Upper lobe of left lung (tissue), 4 donors: ENCODE data around the gene SLC11A2.

Source experiments
- CTCF ChIP-seq, 6 experiments: fragments of 450-650 bp in 4 of 6; fragments of 200-600 bp in 2 of 6; sonication (generic) in 2 of 6; IDR thresholded peaks; one replicate each; pipeline ENCODE4 v1.5.1; 2016 to 2019; ENCODE audit warnings: antibody characterized with exemption in 6 of 6
- EP300 ChIP-seq, 4 donors: sonication (generic); formaldehyde crosslinking; IDR thresholded peaks; one replicate each; pipeline ENCODE4 v1.5.1; 2017; ENCODE audit warnings: antibody characterized with exemption in 4 of 4, control low read depth in 2 of 4

- TF ChIP-seq CTCF (IDR thresholded peaks at IDR 0.05) (no peak), EP300 (IDR thresholded peaks at IDR 0.05) (no peak)
Measured at GRCh38 chr12:51001799-51002198, 24.4 kb downstream of the SLC11A2 start.
